ENCODE results near the gene PIPOX. TPM values are rescaled to one million over a fixed set of nuclear protein-coding genes. Genes with fewer than 3 reads are reported as not detected.

Gene PIPOX
- total and polyA plus RNA-seq, 2 donors (not counting 1 experiment from before 2014, with no cell fraction given): 0.20 to 0.83 TPM

DNA sequence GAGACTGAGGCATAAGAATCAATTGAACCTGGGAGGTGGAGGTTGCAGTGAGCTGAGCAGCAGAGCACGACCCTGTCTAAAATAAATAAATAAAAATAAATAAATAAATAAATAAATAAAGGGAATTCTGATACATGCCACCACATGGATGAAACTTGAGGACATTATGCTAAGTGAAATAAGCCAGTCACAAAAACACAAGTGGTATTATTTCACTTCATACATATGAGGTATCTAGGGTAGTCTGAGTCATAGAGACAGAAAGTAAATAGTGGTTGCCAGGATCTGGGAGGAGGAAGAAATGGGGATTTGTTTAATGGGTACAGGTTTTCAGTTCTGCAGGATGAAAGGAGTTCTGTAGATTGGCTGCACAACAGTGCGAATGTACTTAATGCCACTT is 16.3 kb downstream of the PIPOX start:
- Histone ChIP-seq H3K36me3 (ENCODE audit: control insufficient read depth, insufficient read depth, low read length) (no peaks in the 10 kb centered on the region), H3K79me2 (ENCODE audit: control insufficient read depth, insufficient read depth, low read length) (no peaks in the 10 kb centered on the region), H4K20me1 (ENCODE audit: control insufficient read depth, extremely low read depth, insufficient read depth, low read length) (no peaks in the 10 kb centered on the region), H3K4me1 (ENCODE audit: control insufficient read depth, extremely low read depth, insufficient read depth, low read length) (no peaks in the 10 kb centered on the region), H3K4me3 (replicated peaks in 1 of 4; ENCODE audit: control extremely low read depth in 1 of 4, insufficient read depth in 1 of 4, low read depth in 3 of 4, low read length in 4 of 4) (no peak overlapping the region), H3K9me3 (ENCODE audit: control insufficient read depth, insufficient read depth, low read depth, low read length) (no peaks in the 10 kb centered on the region), H3K9ac (ENCODE audit: insufficient read depth, low read length) (no peak overlapping the region), H3K27ac (ENCODE audit: insufficient read depth, low read length) (no peak overlapping the region), H2AFZ (ENCODE audit: low read length) (no peak overlapping the region), H3K4me2 (ENCODE audit: extremely low read depth, insufficient read depth, low read length) (no peak overlapping the region), H3K27me3 (ENCODE audit: control insufficient read depth, insufficient read depth, low read length) (peaks cover 18% of the 10 kb centered on the region)
- TF ChIP-seq EZH2 (IDR thresholded peaks at IDR 0.05; ENCODE audit: low read length, missing control alignments): no peak
- TF ChIP-seq, protein P1, sequence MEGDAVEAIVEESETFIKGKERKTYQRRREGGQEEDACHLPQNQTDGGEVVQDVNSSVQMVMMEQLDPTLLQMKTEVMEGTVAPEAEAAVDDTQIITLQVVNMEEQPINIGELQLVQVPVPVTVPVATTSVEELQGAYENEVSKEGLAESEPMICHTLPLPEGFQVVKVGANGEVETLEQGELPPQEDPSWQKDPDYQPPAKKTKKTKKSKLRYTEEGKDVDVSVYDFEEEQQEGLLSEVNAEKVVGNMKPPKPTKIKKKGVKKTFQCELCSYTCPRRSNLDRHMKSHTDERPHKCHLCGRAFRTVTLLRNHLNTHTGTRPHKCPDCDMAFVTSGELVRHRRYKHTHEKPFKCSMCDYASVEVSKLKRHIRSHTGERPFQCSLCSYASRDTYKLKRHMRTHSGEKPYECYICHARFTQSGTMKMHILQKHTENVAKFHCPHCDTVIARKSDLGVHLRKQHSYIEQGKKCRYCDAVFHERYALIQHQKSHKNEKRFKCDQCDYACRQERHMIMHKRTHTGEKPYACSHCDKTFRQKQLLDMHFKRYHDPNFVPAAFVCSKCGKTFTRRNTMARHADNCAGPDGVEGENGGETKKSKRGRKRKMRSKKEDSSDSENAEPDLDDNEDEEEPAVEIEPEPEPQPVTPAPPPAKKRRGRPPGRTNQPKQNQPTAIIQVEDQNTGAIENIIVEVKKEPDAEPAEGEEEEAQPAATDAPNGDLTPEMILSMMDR (conservative IDR thresholded peaks at IDR 0.05 in 1 of 2, IDR thresholded peaks at IDR 0.05 in 1 of 2; ENCODE audit: low read depth in 1 of 2, low read length in 2 of 2): no peak
- DNase-seq (ENCODE audit: low read depth in 2 of 2): peak; percentile 43 to 74

DNA sequence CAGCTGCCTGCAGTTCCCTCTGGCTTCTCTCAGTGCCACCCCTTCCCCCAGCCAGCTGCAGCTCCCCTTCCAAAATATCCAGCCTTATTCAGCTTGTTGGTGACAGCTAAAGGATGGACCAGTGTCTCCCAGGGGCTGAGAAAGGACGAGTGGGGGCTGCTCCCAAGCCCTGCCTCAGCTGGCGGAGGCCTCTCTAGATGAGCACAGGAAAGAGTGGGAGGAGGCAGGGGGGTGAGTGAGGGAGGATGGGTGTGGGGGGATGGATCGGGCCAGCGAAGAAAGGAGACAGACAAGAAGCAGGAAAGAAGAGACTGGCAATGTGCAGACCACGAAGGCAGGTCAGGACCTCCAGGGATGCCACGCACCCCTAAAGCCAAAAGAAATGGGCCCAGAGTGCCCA is 17.5 kb downstream of the PIPOX start:
- no peaks in the 10 kb centered on the region for H3K36me3 ChIP-seq (ENCODE audit: control insufficient read depth, insufficient read depth, low read length)
- H3K4me3 ChIP-seq (replicated peaks in 1 of 4; ENCODE audit: control extremely low read depth in 1 of 4, insufficient read depth in 1 of 4, low read depth in 3 of 4, low read length in 4 of 4): no peak overlapping the region
- H3K9ac ChIP-seq (ENCODE audit: insufficient read depth, low read length): no peak overlapping the region
- H3K27me3 ChIP-seq (ENCODE audit: control insufficient read depth, insufficient read depth, low read length): peaks cover 14% of the 10 kb centered on the region
- H3K4me1 ChIP-seq (ENCODE audit: control insufficient read depth, extremely low read depth, insufficient read depth, low read length): no peaks in the 10 kb centered on the region
- no peaks in the 10 kb centered on the region for H3K9me3 ChIP-seq (ENCODE audit: control insufficient read depth, insufficient read depth, low read depth, low read length)
- DNase-seq (ENCODE audit: low read depth in 2 of 2): no peak
- H3K27ac ChIP-seq (ENCODE audit: insufficient read depth, low read length): no peak overlapping the region
- H3K4me2 ChIP-seq (ENCODE audit: extremely low read depth, insufficient read depth, low read length): no peak overlapping the region
- no peaks in the 10 kb centered on the region for H3K79me2 ChIP-seq (ENCODE audit: control insufficient read depth, insufficient read depth, low read length)
- H2AFZ ChIP-seq (ENCODE audit: low read length): no peak overlapping the region
- H4K20me1 ChIP-seq (ENCODE audit: control insufficient read depth, extremely low read depth, insufficient read depth, low read length): no peaks in the 10 kb centered on the region
- TF ChIP-seq, protein P1 (conservative IDR thresholded peaks at IDR 0.05 in 1 of 2, IDR thresholded peaks at IDR 0.05 in 1 of 2; ENCODE audit: low read depth in 1 of 2, low read length in 2 of 2): no peak
- no peak for TF ChIP-seq EZH2 (IDR thresholded peaks at IDR 0.05; ENCODE audit: low read length, missing control alignments)

DNA sequence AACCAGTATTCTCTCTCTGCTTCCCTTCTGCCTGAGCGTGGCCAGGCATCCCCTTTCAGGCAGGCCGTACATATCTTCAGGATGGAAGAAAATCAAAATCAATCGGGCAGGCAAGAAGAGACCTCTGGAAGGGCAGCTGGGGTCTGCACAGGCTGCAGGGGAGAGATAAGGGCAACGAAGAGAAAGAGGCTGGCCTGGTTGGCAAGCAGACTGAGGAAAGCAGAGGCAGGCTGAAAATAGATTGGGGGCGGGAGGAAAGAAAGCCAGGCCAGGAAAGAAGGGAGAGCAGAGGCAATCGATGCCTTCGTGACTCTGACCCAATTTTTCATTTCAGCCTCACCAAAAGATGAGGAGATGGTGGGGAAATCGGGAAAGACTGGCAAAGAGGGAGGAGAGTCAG is 18.1 kb downstream of the PIPOX start:
- no peak overlapping the region for H3K27ac ChIP-seq (ENCODE audit: insufficient read depth, low read length)
- H2AFZ ChIP-seq (ENCODE audit: low read length): no peak overlapping the region
- peaks cover 11% of the 10 kb centered on the region for H3K27me3 ChIP-seq (ENCODE audit: control insufficient read depth, insufficient read depth, low read length)

More for the DNA sequence above, 18.1 kb downstream of the PIPOX start:
- no peak for TF ChIP-seq EZH2 (IDR thresholded peaks at IDR 0.05; ENCODE audit: low read length, missing control alignments)
- TF ChIP-seq, protein P1 (conservative IDR thresholded peaks at IDR 0.05 in 1 of 2, IDR thresholded peaks at IDR 0.05 in 1 of 2; ENCODE audit: low read depth in 1 of 2, low read length in 2 of 2): no peak
- Histone ChIP-seq H3K9ac (ENCODE audit: insufficient read depth, low read length) (no peak overlapping the region), H3K9me3 (ENCODE audit: control insufficient read depth, insufficient read depth, low read depth, low read length) (no peaks in the 10 kb centered on the region), H4K20me1 (ENCODE audit: control insufficient read depth, extremely low read depth, insufficient read depth, low read length) (no peaks in the 10 kb centered on the region), H3K79me2 (ENCODE audit: control insufficient read depth, insufficient read depth, low read length) (no peaks in the 10 kb centered on the region), H3K4me1 (ENCODE audit: control insufficient read depth, extremely low read depth, insufficient read depth, low read length) (no peaks in the 10 kb centered on the region), H3K4me2 (ENCODE audit: extremely low read depth, insufficient read depth, low read length) (no peak overlapping the region), H3K36me3 (ENCODE audit: control insufficient read depth, insufficient read depth, low read length) (no peaks in the 10 kb centered on the region), H3K4me3 (replicated peaks in 1 of 4; ENCODE audit: control extremely low read depth in 1 of 4, insufficient read depth in 1 of 4, low read depth in 3 of 4, low read length in 4 of 4) (no peak overlapping the region)
- no peak for DNase-seq (ENCODE audit: low read depth in 2 of 2)

Data from fibroblast of lung (primary cell).